ENCODE results near the gene ZNF224. TPM values are rescaled to one million over a fixed set of nuclear protein-coding genes. Genes with fewer than 3 reads are reported as not detected.

ZNF224 gene
- total RNA-seq, 4 donors from 2014 or later = 37.1 to 49.7 (median 44.2) TPM

DNA sequence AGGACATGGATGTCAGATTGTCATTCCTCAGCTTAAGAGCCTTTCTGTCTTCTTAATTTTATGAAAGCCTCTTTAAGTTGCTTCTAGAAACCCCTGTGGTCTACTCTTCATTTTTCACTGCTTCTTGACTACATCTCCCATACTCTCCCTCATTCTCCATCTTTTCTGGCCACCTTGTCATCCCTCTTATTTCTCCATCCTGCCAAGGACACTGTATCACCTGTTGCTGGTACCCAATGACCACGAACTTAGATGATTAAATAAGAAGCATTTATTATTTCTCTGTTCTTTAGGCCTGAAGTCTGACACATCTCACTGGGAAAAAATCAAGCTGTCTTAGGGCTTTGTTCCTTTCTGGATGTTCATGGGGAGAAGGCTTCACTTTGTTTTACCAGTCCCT lies 33.1 kb upstream of the ZNF224 start:
- intact Hi-C loops (cut with DNase I; ENCODE audit: low total_unique reads) = no loop called here
- WGBS, 2 donors (ENCODE audit: low coverage in 1 of 2) = 83% methylated on average over 1 of the region's 1 CpG; no CpG with 5 or more reads in 1 of the 2 donors

DNA sequence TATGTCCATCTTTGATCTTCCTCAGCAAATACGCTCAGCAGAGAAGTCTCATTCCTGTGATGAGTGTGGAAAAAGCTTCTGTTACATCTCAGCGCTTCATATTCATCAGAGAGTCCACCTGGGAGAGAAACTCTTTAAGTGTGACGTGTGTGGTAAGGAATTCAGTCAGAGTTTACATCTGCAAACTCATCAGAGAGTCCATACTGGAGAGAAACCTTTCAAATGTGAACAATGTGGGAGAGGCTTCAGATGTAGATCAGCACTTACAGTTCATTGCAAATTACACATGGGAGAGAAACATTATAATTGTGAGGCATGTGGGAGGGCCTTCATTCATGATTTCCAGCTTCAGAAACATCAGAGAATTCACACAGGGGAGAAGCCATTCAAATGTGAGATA lies 27.9 kb upstream of the ZNF224 start:
- WGBS, 2 donors (ENCODE audit: low coverage in 1 of 2) = 44 to 57% methylated on average over 2 to 3 of the region's 3 CpGs
- intact Hi-C loops (cut with DNase I; ENCODE audit: low total_unique reads) = no loop called here
- Histone ChIP-seq H3K36me3 (peaks cover 2 to 66% (median 28%) of the 10 kb centered on the region in 4 donors), H3K27ac (no peak overlapping the region), H3K4me3 (no peak overlapping the region), H3K27me3 (no peaks in the 10 kb centered on the region), H3K9me3 (peaks cover 44 to 47% of the 10 kb centered on the region in 2 donors), H3K4me1 (peaks cover 0 to 2% (median under 1%) of the 10 kb centered on the region in 4 donors)
- TF ChIP-seq, protein P1, sequence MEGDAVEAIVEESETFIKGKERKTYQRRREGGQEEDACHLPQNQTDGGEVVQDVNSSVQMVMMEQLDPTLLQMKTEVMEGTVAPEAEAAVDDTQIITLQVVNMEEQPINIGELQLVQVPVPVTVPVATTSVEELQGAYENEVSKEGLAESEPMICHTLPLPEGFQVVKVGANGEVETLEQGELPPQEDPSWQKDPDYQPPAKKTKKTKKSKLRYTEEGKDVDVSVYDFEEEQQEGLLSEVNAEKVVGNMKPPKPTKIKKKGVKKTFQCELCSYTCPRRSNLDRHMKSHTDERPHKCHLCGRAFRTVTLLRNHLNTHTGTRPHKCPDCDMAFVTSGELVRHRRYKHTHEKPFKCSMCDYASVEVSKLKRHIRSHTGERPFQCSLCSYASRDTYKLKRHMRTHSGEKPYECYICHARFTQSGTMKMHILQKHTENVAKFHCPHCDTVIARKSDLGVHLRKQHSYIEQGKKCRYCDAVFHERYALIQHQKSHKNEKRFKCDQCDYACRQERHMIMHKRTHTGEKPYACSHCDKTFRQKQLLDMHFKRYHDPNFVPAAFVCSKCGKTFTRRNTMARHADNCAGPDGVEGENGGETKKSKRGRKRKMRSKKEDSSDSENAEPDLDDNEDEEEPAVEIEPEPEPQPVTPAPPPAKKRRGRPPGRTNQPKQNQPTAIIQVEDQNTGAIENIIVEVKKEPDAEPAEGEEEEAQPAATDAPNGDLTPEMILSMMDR (IDR thresholded peaks at IDR 0.05) = no peak
- in situ Hi-C loops (cut with MboI; ENCODE audit: low pct_ligation_motif_present in 1 of 4, low pct_unique_long_range_greater_than_20kb in 1 of 4, low sequenced_read_pairs in 3 of 4) = no loop called here
- DNase-seq = no peak

More for the DNA sequence above, 33.1 kb upstream of the ZNF224 start:
- no peak overlapping the region for H3K4me3 ChIP-seq
- H3K27me3 ChIP-seq = no peaks in the 10 kb centered on the region
- no peaks in the 10 kb centered on the region for H3K4me1 ChIP-seq
- no peak for DNase-seq
- H3K27ac ChIP-seq = no peak overlapping the region
- peaks cover under 1 to 68% (median 34%) of the 10 kb centered on the region in 4 donors for H3K36me3 ChIP-seq
- TF ChIP-seq POLR2A (IDR thresholded peaks at IDR 0.05) = no peak
- TF ChIP-seq EP300 (IDR thresholded peaks at IDR 0.05; ENCODE audit: low read depth) = no peak
- TF ChIP-seq POLR2AphosphoS5 (IDR thresholded peaks at IDR 0.05) = no peak
- TF ChIP-seq, protein P1 (IDR thresholded peaks at IDR 0.05) = no peak
- peaks cover 12 to 16% of the 10 kb centered on the region in 2 donors for H3K9me3 ChIP-seq
- in situ Hi-C loops (cut with MboI; ENCODE audit: low pct_ligation_motif_present in 1 of 4, low pct_unique_long_range_greater_than_20kb in 1 of 4, low sequenced_read_pairs in 3 of 4) = no loop called here

DNA sequence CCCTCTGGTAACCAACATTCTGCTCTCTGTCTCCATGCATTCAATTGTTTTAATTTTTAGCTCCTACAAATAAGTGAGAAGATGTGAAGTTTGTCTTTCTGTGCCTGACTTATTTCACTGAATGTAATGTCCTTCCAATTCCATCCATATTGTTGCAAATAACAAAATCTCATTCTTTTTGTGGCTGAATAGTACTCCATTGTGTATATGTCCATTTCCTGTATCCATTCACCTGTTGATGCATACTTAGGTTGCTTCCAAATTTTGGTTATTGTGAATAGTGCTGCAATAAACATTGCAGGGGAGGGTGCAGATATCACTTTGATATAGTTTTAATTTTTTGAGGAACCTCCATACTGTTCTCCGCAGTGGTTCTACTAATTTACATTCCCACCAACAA lies 24.7 kb upstream of the ZNF224 start:
- TF ChIP-seq POLR2A (IDR thresholded peaks at IDR 0.05) (no peak), POLR2AphosphoS5 (IDR thresholded peaks at IDR 0.05) (no peak), EP300 (IDR thresholded peaks at IDR 0.05; ENCODE audit: low read depth) (no peak)
- TF ChIP-seq, protein P1 (IDR thresholded peaks at IDR 0.05) = no peak
- intact Hi-C loops (cut with DNase I; ENCODE audit: low total_unique reads) (no loop called here), in situ Hi-C loops (cut with MboI; ENCODE audit: low pct_ligation_motif_present in 1 of 4, low pct_unique_long_range_greater_than_20kb in 1 of 4, low sequenced_read_pairs in 3 of 4) (no loop called here)
- no peak for DNase-seq
- Histone ChIP-seq H3K27ac (no peak overlapping the region), H3K36me3 (peaks cover 2 to 35% (median 13%) of the 10 kb centered on the region in 4 donors), H3K27me3 (no peaks in the 10 kb centered on the region), H3K4me1 (peaks cover 0 to 17% (median 10%) of the 10 kb centered on the region in 4 donors), H3K4me3 (no peak overlapping the region), H3K9me3 (peaks cover 41 to 47% of the 10 kb centered on the region in 2 donors)
- 83 to 90% methylated on average over 1 of the region's 1 CpG for WGBS, 2 donors (ENCODE audit: low coverage in 1 of 2)

DNA sequence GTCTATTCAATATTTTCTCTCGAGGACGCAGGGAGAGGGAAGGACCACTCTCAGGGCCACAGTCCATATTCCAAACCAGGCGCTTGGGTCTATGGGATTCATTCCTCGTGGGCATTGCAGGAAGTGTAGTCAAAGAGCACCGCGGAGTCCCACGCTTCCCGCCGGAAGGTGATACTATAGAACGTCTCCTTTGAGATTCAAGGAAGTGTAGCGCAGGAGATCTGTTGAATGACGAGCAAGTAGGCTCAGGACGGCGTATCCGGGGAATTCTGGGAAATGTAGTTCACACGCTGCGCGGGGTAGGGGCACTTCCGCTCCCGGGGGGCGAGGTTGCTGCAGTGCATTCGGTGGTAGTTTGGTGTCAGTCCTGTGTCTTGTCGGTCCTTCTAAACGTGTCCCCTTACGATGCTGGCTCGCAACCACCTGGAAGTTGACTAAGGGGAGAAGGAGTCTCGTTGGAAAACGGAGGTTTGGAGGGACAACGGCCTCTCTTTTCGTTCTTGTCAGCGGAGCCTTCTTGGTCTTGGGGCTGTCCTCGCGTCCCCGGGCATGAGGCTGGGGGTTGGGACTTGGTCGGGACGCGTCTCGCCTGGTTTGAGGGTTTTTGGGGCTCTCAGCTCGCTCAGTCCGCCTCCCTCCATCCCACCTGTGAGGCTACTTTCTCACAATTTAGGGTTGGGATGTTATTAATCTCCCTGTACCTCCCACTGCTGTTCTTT lies 22.2 kb upstream of the ZNF224 start, which contains the start of gene ZNF284:
Gene ZNF284, plus strand, starts transcription at position 336 of the 719 bp plus-strand sequence. CDS start 4,231 bp downstream, outside the sequence.
- peak within 1 kb of the TSS; percentile 43 to 75 (median 66) for H3K27ac ChIP-seq
- H3K9me3 ChIP-seq = peaks cover 19 to 26% of the 10 kb centered on the region in 2 donors
- peaks cover 0 to 17% (median 10%) of the 10 kb centered on the region in 4 donors for H3K4me1 ChIP-seq
- intact Hi-C loops (cut with DNase I; ENCODE audit: low total_unique reads) = no loop called here
- peak within 1 kb of the TSS; percentile 23 to 78 (median 60) for H3K4me3 ChIP-seq
- TF ChIP-seq POLR2A (IDR thresholded peaks at IDR 0.05) = peak; percentile 25
- TF ChIP-seq EP300 (IDR thresholded peaks at IDR 0.05; ENCODE audit: low read depth) = no peak
- TF ChIP-seq, protein P1 (IDR thresholded peaks at IDR 0.05) = no peak
- peak; percentile 29 to 75 (median 66) for TF ChIP-seq POLR2AphosphoS5 (IDR thresholded peaks at IDR 0.05)
- 0 to 2% methylated on average over 8 to 40 of the region's 40 CpGs for WGBS, 2 donors (ENCODE audit: low coverage in 1 of 2)
- in situ Hi-C loops (cut with MboI; ENCODE audit: low pct_ligation_motif_present in 1 of 4, low pct_unique_long_range_greater_than_20kb in 1 of 4, low sequenced_read_pairs in 3 of 4) = no loop called here
- H3K27me3 ChIP-seq = no peaks in the 10 kb centered on the region
- peaks cover 0 to 9% (median 0%) of the 10 kb centered on the region in 4 donors for H3K36me3 ChIP-seq
- DNase-seq = peak; percentile 91
